ENCODE measurements around the gene ADAMTS6.
"Not testable (repeated sequence)": the region's sequence is repeated elsewhere in the genome, so short reads cannot be mapped to it uniquely, and the experiment has no call there.

ADAMTS6 gene, protein sequence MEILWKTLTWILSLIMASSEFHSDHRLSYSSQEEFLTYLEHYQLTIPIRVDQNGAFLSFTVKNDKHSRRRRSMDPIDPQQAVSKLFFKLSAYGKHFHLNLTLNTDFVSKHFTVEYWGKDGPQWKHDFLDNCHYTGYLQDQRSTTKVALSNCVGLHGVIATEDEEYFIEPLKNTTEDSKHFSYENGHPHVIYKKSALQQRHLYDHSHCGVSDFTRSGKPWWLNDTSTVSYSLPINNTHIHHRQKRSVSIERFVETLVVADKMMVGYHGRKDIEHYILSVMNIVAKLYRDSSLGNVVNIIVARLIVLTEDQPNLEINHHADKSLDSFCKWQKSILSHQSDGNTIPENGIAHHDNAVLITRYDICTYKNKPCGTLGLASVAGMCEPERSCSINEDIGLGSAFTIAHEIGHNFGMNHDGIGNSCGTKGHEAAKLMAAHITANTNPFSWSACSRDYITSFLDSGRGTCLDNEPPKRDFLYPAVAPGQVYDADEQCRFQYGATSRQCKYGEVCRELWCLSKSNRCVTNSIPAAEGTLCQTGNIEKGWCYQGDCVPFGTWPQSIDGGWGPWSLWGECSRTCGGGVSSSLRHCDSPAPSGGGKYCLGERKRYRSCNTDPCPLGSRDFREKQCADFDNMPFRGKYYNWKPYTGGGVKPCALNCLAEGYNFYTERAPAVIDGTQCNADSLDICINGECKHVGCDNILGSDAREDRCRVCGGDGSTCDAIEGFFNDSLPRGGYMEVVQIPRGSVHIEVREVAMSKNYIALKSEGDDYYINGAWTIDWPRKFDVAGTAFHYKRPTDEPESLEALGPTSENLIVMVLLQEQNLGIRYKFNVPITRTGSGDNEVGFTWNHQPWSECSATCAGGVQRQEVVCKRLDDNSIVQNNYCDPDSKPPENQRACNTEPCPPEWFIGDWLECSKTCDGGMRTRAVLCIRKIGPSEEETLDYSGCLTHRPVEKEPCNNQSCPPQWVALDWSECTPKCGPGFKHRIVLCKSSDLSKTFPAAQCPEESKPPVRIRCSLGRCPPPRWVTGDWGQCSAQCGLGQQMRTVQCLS (N-terminal part only)

DNA sequence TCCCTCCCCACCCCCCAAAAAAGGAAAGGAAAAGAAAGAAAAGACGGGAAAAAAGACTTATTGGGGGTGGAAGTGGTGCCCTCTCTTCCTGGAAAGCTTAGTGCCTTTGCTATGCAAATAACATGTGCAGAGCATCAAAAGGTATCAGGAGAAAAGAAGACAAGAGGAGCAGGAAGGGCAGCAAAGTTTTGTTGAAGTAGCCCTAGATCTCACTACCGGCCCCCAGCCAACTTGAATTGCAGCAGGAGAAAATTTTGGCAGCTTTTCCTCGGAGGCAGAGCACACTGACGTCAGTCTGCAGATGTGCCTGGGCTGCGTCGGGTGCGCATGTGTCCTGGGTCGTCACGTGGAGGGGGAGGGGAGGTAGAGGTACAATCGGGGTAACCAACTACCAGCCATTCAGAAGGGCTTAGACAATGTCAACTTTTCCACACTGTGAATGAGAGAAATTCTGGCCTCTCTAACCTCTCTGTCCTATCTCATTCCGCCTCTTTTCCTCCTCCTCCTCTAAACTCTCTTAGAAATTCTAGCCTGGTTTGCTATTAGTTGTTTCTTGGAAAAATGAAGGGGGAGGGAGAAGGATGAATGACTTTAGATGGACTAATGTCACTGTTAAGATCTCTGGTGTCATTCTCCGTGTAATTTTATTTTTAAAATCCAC is at the start of gene ADAMTS6:
TSS of gene ADAMTS6 (minus strand) at position 286 of the 661 bp plus-strand sequence. CDS start 8,247 bp downstream, outside the sequence.
- H3K27me3 ChIP-seq (replicated peaks; ENCODE audit: control insufficient read depth, insufficient read depth, low read length), result no peaks in the 10 kb centered on the region
- no peaks in the 10 kb centered on the region for H3K9me3 ChIP-seq (ENCODE audit: control insufficient read depth, low read length)
- peak; percentile 99 for DNase-seq (ENCODE audit: low read depth)
- peak within 1 kb of the TSS; percentile 92 for H3K4me3 ChIP-seq (ENCODE audit: low read length)
- peak within 1 kb of the TSS; percentile 93 for H3K9ac ChIP-seq (ENCODE audit: low read length)
- no peaks in the 10 kb centered on the region for H3K36me3 ChIP-seq (ENCODE audit: control insufficient read depth, insufficient read depth, low read length, severe bottlenecking)
- H3K4me1 ChIP-seq (ENCODE audit: control insufficient read depth, insufficient read depth, low read length), result peaks cover 28% of the 10 kb centered on the region

DNA sequence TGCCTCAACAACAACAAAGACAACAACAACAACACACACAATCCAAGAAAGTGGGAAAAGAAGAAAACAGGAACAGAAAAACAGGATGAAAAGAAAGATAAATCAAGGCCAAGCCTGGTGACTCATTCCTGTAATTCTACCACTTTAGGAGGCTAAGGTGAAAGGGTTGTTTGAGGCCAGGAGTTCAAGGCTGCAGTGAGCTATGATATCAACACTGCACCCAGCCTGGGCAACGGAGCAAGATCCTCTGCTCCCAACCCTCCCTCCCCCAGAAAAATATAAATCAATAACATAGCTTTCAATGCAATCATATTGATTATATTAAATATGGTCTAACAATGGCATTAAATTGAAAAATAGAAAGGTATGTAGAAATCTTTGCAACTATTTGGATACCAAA is 49.2 kb upstream of the ADAMTS6 start:
- Histone ChIP-seq H3K9me3 (ENCODE audit: control insufficient read depth, low read length) (no peaks in the 10 kb centered on the region), H3K9ac (ENCODE audit: low read length) (no peak overlapping the region), H3K4me1 (ENCODE audit: control insufficient read depth, insufficient read depth, low read length) (no peaks in the 10 kb centered on the region), H3K36me3 (ENCODE audit: control insufficient read depth, insufficient read depth, low read length, severe bottlenecking) (no peaks in the 10 kb centered on the region), H3K27me3 (replicated peaks; ENCODE audit: control insufficient read depth, insufficient read depth, low read length) (no peaks in the 10 kb centered on the region), H3K4me3 (ENCODE audit: low read length) (no peak overlapping the region)
- no peak for DNase-seq (ENCODE audit: low read depth)

DNA sequence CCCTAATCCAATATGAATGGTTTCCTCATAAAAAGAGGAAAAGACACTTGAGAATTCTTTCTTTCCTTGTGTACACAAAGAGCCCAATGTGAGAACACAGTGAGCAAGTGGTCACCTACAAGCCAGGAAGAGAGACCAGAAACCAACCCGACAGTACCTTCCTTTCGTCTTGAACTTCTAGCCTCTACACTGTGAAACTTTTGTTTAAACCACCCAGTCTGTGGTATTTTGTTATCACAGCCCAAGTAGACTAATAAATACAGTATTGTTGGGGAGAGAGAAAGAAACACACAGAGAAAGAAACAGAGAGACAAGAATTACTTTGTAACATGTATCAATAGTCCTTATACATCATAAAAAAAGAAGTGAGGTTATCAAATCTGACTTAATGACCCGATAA is 44.0 kb upstream of the ADAMTS6 start:
- no peaks in the 10 kb centered on the region for H3K27me3 ChIP-seq (replicated peaks; ENCODE audit: control insufficient read depth, insufficient read depth, low read length)
- H3K4me1 ChIP-seq (ENCODE audit: control insufficient read depth, insufficient read depth, low read length), result no peaks in the 10 kb centered on the region
- H3K9ac ChIP-seq (ENCODE audit: low read length), result no peak overlapping the region
- H3K36me3 ChIP-seq (ENCODE audit: control insufficient read depth, insufficient read depth, low read length, severe bottlenecking), result no peaks in the 10 kb centered on the region
- no peak overlapping the region for H3K4me3 ChIP-seq (ENCODE audit: low read length)
- no peak for DNase-seq (ENCODE audit: low read depth)
- H3K9me3 ChIP-seq (ENCODE audit: control insufficient read depth, low read length), result no peaks in the 10 kb centered on the region

DNA sequence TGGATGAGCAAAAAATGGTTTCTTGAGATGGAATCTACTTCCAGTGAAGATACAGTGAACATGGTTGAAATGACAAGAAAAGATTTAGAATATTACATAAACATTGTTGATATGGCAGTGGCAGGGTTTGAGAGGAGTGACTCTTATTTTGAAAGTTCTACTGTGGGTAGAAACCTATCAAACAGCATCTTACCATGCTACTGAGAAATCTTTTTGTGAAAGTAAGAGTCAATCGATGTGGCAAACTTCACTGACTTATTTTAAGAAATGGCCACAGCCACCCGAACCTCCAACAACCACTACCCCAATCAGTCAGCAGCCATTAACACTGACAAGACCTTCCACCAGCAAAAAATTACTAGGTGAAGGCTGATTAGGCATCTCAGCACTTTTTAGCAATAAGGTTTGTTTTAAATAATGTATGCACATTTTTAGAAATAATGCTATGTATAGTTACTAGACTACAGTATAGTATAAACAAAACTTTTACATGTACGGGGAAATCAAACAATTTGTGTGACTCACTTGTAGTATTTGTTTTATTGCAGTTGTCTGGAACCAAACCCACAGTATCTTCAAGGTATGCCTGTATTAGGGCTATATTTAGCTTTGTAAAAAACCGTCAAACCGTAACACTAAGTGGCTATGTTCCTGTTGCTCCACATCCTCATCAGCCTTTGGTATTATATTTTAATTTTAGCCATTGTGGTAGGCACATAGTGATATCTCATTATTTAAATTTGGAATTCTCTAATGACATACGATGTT is 30.6 kb upstream of the ADAMTS6 start:
- Histone ChIP-seq H3K4me3 (ENCODE audit: low read length) (no peak overlapping the region), H3K27me3 (replicated peaks; ENCODE audit: control insufficient read depth, insufficient read depth, low read length) (no peaks in the 10 kb centered on the region), H3K4me1 (ENCODE audit: control insufficient read depth, insufficient read depth, low read length) (peaks cover 1% of the 10 kb centered on the region), H3K9me3 (ENCODE audit: control insufficient read depth, low read length) (no peaks in the 10 kb centered on the region), H3K36me3 (ENCODE audit: control insufficient read depth, insufficient read depth, low read length, severe bottlenecking) (no peaks in the 10 kb centered on the region), H3K9ac (ENCODE audit: low read length) (no peak overlapping the region)
- no peak for DNase-seq (ENCODE audit: low read depth)

DNA sequence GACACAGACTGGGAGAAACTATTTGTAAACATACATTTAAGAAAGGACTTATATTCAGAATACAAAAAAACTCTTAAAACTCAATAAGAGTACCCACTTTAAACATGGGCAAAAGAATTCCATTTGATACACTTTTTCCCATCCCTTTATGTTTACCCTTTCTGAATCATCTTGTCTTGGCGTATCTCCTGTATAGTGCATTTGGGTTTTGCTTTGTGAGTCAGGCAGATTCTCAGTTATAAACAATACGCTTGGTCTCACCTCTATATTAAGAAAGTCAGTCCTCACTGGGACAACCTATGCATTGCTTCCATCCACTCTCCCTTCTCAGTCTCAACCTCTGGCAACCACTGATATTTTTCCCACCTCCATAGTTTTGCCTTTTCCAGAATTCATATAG is 27.3 kb upstream of the ADAMTS6 start:
- no peak overlapping the region for H3K4me3 ChIP-seq (ENCODE audit: low read length)
- peaks cover 9% of the 10 kb centered on the region for H3K4me1 ChIP-seq (ENCODE audit: control insufficient read depth, insufficient read depth, low read length)
- H3K27me3 ChIP-seq (replicated peaks; ENCODE audit: control insufficient read depth, insufficient read depth, low read length), result no peaks in the 10 kb centered on the region
- no peak overlapping the region for H3K9ac ChIP-seq (ENCODE audit: low read length)
- no peaks in the 10 kb centered on the region for H3K36me3 ChIP-seq (ENCODE audit: control insufficient read depth, insufficient read depth, low read length, severe bottlenecking)
- no peaks in the 10 kb centered on the region for H3K9me3 ChIP-seq (ENCODE audit: control insufficient read depth, low read length)
- no peak for DNase-seq (ENCODE audit: low read depth)

DNA sequence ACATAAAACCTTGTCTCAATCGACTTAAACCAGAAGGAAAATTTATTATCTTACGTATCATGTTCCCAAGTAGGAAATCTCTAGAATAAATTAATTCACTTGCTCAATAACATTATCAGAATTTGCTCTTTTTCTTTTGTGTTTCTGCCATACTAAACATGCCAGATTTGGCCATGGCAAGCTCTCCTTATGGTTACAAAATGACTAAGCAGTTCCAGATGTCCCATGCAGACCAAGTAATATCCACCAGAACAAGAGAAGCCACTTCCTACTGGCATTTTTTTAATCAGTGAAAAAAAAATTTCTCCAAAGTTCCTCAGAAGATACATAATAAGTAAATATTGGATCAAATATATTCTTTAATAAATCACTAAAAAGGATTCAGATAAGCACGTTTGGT is 25.2 kb upstream of the ADAMTS6 start:
- Histone ChIP-seq H3K9me3 (ENCODE audit: control insufficient read depth, low read length) (no peaks in the 10 kb centered on the region), H3K36me3 (ENCODE audit: control insufficient read depth, insufficient read depth, low read length, severe bottlenecking) (no peaks in the 10 kb centered on the region), H3K4me1 (ENCODE audit: control insufficient read depth, insufficient read depth, low read length) (peaks cover 9% of the 10 kb centered on the region), H3K27me3 (replicated peaks; ENCODE audit: control insufficient read depth, insufficient read depth, low read length) (no peaks in the 10 kb centered on the region), H3K9ac (ENCODE audit: low read length) (peak overlapping the region; percentile 48), H3K4me3 (ENCODE audit: low read length) (peak overlapping the region; percentile 68)
- DNase-seq (ENCODE audit: low read depth), result peak; percentile 84

DNA sequence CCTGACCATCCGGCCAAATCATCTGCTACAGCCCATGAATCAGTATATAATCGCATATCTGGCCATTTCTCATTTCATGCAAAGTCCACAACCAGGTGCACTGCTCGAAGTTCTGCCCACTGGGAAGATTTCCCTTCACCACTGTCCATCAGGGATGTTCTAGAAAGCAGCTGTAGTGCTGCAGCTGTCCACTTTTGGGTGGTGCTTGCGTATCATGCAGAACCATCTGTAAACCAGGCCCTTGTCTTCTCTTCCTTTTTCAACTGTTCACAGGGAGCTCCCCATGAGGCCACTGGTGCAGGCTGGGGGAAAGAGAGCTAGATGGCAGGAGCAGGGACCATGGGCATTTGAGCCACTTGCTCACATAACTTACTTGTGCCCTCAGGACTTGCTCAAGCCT is 7.4 kb upstream of the ADAMTS6 start:
- Histone ChIP-seq H3K4me3 (ENCODE audit: low read length) (no peak overlapping the region), H3K9ac (ENCODE audit: low read length) (no peak overlapping the region)
- DNase-seq (ENCODE audit: low read depth), result no peak

DNA sequence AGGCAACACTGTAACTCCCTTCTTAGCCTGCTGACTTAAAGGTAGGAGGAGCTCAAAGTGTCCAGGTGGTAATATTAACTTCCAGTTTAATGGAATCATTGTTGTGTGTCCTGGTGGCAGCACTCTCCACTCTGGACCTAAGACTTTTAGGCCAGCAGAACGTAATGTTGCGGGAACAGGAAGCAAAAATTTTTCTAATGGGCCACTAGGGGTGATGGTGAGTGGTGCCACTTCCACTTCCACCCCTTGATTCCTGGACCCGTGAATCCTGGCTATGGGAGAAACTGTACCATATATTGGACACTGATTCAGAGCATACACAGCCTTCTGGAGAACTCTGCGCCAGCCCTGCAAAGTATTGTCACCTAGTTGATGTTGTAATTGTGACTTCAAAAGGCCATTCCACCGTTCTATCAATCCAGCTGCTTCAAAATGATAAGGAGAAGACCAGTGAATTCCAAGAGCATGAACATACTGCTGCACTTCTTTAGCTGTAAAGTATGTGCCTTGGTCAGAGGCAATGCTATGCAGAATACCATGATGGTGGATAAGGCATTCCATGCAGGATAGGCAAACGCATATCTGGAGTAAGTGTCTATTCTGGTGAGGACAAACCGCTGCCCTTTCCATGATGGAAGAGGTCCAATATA is 6.4 kb upstream of the ADAMTS6 start:
- H3K9ac ChIP-seq (ENCODE audit: low read length); H3K27me3 ChIP-seq (replicated peaks; ENCODE audit: control insufficient read depth, insufficient read depth, low read length); H3K4me3 ChIP-seq (ENCODE audit: low read length): not testable (repeated sequence)

More for the DNA sequence above, 7.4 kb upstream of the ADAMTS6 start:
- H3K9me3 ChIP-seq (ENCODE audit: control insufficient read depth, low read length), result no peaks in the 10 kb centered on the region
- H3K27me3 ChIP-seq (replicated peaks; ENCODE audit: control insufficient read depth, insufficient read depth, low read length), result no peaks in the 10 kb centered on the region
- no peaks in the 10 kb centered on the region for H3K36me3 ChIP-seq (ENCODE audit: control insufficient read depth, insufficient read depth, low read length, severe bottlenecking)
- no peaks in the 10 kb centered on the region for H3K4me1 ChIP-seq (ENCODE audit: control insufficient read depth, insufficient read depth, low read length)

DNA sequence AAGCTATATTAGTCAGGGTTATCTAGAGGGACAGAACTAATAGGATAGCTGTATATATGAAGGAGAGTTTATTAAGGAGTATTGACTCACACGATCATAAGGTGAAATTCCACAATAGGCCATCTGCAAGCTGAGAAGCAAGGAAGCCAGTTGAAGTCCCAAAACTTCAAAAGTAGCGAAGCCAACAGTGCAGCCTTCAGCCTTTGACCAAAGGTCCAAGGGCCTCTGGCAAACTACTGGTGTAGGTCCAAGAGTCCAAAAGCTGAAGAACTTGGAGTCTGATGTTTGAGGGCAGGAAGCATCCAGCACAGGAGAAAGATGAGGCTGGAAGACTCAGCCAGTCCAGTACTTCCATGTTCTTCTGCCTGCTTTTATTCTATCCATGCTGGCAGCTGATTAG is 5.1 kb upstream of the ADAMTS6 start:
- not testable (repeated sequence) for H3K4me1 ChIP-seq (ENCODE audit: control insufficient read depth, insufficient read depth, low read length); H3K4me3 ChIP-seq (ENCODE audit: low read length); H3K36me3 ChIP-seq (ENCODE audit: control insufficient read depth, insufficient read depth, low read length, severe bottlenecking); H3K9ac ChIP-seq (ENCODE audit: low read length); H3K9me3 ChIP-seq (ENCODE audit: control insufficient read depth, low read length); H3K27me3 ChIP-seq (replicated peaks; ENCODE audit: control insufficient read depth, insufficient read depth, low read length); DNase-seq (ENCODE audit: low read depth)

More for the DNA sequence above, 6.4 kb upstream of the ADAMTS6 start:
- DNase-seq (ENCODE audit: low read depth); H3K36me3 ChIP-seq (ENCODE audit: control insufficient read depth, insufficient read depth, low read length, severe bottlenecking); H3K4me1 ChIP-seq (ENCODE audit: control insufficient read depth, insufficient read depth, low read length); H3K9me3 ChIP-seq (ENCODE audit: control insufficient read depth, low read length): not testable (repeated sequence)

DNA sequence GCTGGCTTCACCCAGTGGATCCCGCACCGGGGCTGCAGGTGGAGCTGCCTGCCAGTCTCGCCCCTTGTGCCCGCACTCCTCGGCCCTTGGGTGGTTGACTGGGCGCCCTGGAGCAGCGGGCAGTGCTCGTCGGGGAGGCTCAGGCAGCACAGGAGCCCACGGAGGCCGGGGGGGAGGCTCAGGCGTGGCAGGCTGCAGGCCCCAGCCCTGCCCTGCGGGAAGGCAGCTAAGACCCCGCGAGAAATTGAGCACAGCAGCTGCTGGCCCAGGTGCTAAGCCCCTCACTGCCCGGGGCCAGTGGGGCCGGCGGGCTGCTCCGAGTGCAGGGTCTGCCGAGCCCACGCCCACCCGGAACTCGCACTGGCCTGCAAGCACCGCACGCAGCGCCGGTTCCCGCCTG is 3.7 kb upstream of the ADAMTS6 start:
- Histone ChIP-seq H3K9me3 (ENCODE audit: control insufficient read depth, low read length) (no peaks in the 10 kb centered on the region), H3K9ac (ENCODE audit: low read length) (no peak overlapping the region), H3K36me3 (ENCODE audit: control insufficient read depth, insufficient read depth, low read length, severe bottlenecking) (no peaks in the 10 kb centered on the region), H3K4me3 (ENCODE audit: low read length) (no peak overlapping the region), H3K4me1 (ENCODE audit: control insufficient read depth, insufficient read depth, low read length) (peaks cover 6% of the 10 kb centered on the region), H3K27me3 (replicated peaks; ENCODE audit: control insufficient read depth, insufficient read depth, low read length) (no peaks in the 10 kb centered on the region)
- DNase-seq (ENCODE audit: low read depth), result no peak
